Suprapubic skin (tissue), 4 donors: ENCODE measurements around the gene PFN3. TPM values are rescaled to one million over a fixed set of nuclear protein-coding genes. Genes with fewer than 3 reads are reported as not detected.

Experiments
- DNase-seq, 2 donors: peaks; one replicate each; pipeline ENCODE4 v3.0.0-alpha.2; 2019; ENCODE audit warnings: low spot score in 2 of 2
- H3K27ac ChIP-seq: fragments of 200-600 bp; sonication (generic); one replicate; pipeline ENCODE4 v1.5.1; 2019
- H3K27me3 ChIP-seq: fragments of 200-600 bp; sonication (generic); one replicate; pipeline ENCODE4 v1.5.1; 2019
- H3K36me3 ChIP-seq: fragments of 200-600 bp; sonication (generic); one replicate; pipeline ENCODE4 v1.5.1; 2019
- H3K4me1 ChIP-seq: fragments of 200-600 bp; sonication (generic); one replicate; pipeline ENCODE4 v1.5.1; 2019
- H3K4me3 ChIP-seq: fragments of 200-600 bp; sonication (generic); one replicate; pipeline ENCODE4 v1.5.1; 2019; ENCODE audit warnings: mild to moderate bottlenecking
- H3K9me3 ChIP-seq: fragments of 200-600 bp; sonication (generic); one replicate; pipeline ENCODE4 v1.5.1; 2019
- EP300 ChIP-seq: sonication (generic); formaldehyde crosslinking; IDR thresholded peaks from one replicate; pipeline ENCODE4 v1.6.1; 2017; ENCODE audit warnings: antibody characterized with exemption
- POLR2A ChIP-seq, 2 donors: fragments of 450-650 bp; IDR thresholded peaks; one replicate each; pipeline ENCODE4 v1.6.1; 2017; ENCODE audit warnings: antibody characterized with exemption in 2 of 2, mild to moderate bottlenecking in 2 of 2, moderate library complexity in 2 of 2
- POLR2AphosphoS5 ChIP-seq, 3 donors: sonication (generic); formaldehyde crosslinking; IDR thresholded peaks; one replicate each; pipeline ENCODE4 v1.6.1; 2017; ENCODE audit warnings: antibody characterized with exemption in 3 of 3
- WGBS: methylation state at CpG from one replicate; pipeline ENCODE4 v1.1.5; 2018; 5-methylcytosine and 5-hydroxymethylcytosine counted together
- total RNA-seq, 4 donors: library from RNA; depleted of rRNA; stranded (reverse); fragments of >200 nt; gene quantifications; one replicate each; pipeline ENCODE4 v1.1.0, GENCODE V29; 2016
- TF ChIP-seq, protein P1 (sequence below), 2 donors: fragments of 200-600 bp in 1 of 2; fragments of 450-650 bp in 1 of 2; sonication (generic) in 1 of 2; IDR thresholded peaks; one replicate each; pipeline ENCODE4 v1.5.1; 2016 to 2019; ENCODE audit warnings: antibody characterized with exemption in 2 of 2, mild to moderate bottlenecking in 1 of 2, moderate library complexity in 1 of 2

The PFN3 gene
- total RNA-seq, 4 donors from 2014 or later: not detected

DNA sequence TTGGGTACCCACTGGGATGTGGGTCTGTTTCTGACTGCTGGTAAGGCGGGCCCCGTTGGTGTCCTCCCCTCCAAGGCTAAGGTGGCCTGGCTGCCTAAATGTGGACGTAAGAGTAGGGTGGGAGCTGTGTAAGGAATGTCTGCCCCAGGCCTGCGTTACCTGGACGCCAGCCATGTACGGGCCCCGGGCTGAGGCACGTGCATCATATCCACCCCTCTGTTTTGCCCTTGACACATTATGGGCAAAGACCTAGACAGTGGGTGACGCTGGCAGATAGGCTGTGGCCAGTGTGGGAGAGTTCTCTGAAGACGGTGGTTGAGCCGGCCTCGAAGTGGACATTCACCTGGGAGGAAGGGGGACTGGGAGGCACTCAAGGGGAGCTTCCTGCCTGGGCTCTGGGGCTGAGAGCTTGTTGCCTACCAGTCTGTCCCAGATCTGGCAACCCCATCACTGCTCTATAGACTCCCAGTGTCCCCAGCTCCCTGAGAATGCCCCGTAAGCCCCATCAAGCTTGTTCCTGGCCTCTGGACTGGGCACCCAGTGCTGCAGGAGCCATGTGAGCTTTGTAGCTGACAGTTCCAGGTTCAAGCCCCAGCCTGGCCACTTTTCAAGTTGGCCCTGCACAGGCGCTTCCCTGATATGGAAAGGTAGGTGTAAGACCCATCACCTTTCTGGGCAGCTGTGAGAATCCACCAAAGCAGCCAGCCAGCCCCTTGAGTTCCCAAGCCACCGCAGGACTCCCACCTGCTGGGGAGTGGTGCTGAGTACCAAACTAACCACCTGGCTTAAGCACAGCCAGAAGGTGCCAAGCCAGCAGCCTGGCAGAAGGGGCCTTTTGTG is 42.9 kb upstream of the PFN3 start:
- no peaks in the 10 kb centered on the region for H3K9me3 ChIP-seq
- no peak overlapping the region for H3K27ac ChIP-seq
- no peak overlapping the region for H3K4me3 ChIP-seq
- H3K4me1 ChIP-seq: peaks cover 46% of the 10 kb centered on the region
- H3K36me3 ChIP-seq: peaks cover 21% of the 10 kb centered on the region
- TF ChIP-seq, protein P1, sequence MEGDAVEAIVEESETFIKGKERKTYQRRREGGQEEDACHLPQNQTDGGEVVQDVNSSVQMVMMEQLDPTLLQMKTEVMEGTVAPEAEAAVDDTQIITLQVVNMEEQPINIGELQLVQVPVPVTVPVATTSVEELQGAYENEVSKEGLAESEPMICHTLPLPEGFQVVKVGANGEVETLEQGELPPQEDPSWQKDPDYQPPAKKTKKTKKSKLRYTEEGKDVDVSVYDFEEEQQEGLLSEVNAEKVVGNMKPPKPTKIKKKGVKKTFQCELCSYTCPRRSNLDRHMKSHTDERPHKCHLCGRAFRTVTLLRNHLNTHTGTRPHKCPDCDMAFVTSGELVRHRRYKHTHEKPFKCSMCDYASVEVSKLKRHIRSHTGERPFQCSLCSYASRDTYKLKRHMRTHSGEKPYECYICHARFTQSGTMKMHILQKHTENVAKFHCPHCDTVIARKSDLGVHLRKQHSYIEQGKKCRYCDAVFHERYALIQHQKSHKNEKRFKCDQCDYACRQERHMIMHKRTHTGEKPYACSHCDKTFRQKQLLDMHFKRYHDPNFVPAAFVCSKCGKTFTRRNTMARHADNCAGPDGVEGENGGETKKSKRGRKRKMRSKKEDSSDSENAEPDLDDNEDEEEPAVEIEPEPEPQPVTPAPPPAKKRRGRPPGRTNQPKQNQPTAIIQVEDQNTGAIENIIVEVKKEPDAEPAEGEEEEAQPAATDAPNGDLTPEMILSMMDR (IDR thresholded peaks at IDR 0.05): no peak
- no peak for TF ChIP-seq POLR2A (IDR thresholded peaks at IDR 0.05)
- no peak for TF ChIP-seq POLR2AphosphoS5 (IDR thresholded peaks at IDR 0.05)
- TF ChIP-seq EP300: no peak
- WGBS: 47% methylated on average over 11 of the region's 15 CpGs
- DNase-seq: peak in 1 of 2 donors; percentile 66
- H3K27me3 ChIP-seq: no peaks in the 10 kb centered on the region

- H3K4me3 ChIP-seq: no peak overlapping the region
- H3K27me3 ChIP-seq: no peaks in the 10 kb centered on the region
- no peaks in the 10 kb centered on the region for H3K9me3 ChIP-seq
- peak in 1 of 2 donors; percentile 60 for DNase-seq
- H3K27ac ChIP-seq: no peak overlapping the region
- TF ChIP-seq EP300 (no peak), POLR2A (IDR thresholded peaks at IDR 0.05) (no peak), POLR2AphosphoS5 (IDR thresholded peaks at IDR 0.05) (no peak)
- TF ChIP-seq, protein P1 (IDR thresholded peaks at IDR 0.05): no peak
- peaks cover 29% of the 10 kb centered on the region for H3K36me3 ChIP-seq
- WGBS: 78% methylated on average over 18 of the region's 20 CpGs
- H3K4me1 ChIP-seq: peaks cover 35% of the 10 kb centered on the region
Observed at GRCh38 chr5:177442066-177442826, 41.8 kb upstream of the PFN3 start.

GRCh38 chr5:177440990-177441780 is 40.7 kb upstream of the PFN3 start:
- Histone ChIP-seq H3K9me3 (no peaks in the 10 kb centered on the region), H3K27ac (no peak overlapping the region), H3K36me3 (peaks cover 38% of the 10 kb centered on the region), H3K27me3 (no peaks in the 10 kb centered on the region), H3K4me1 (peaks cover 25% of the 10 kb centered on the region), H3K4me3 (no peak overlapping the region)
- 77% methylated on average over 16 of the region's 26 CpGs for WGBS
- TF ChIP-seq EP300 (no peak), POLR2A (IDR thresholded peaks at IDR 0.05) (no peak), POLR2AphosphoS5 (IDR thresholded peaks at IDR 0.05) (no peak)
- TF ChIP-seq, protein P1 (IDR thresholded peaks at IDR 0.05): no peak
- DNase-seq: peak in 1 of 2 donors; percentile 64

DNA sequence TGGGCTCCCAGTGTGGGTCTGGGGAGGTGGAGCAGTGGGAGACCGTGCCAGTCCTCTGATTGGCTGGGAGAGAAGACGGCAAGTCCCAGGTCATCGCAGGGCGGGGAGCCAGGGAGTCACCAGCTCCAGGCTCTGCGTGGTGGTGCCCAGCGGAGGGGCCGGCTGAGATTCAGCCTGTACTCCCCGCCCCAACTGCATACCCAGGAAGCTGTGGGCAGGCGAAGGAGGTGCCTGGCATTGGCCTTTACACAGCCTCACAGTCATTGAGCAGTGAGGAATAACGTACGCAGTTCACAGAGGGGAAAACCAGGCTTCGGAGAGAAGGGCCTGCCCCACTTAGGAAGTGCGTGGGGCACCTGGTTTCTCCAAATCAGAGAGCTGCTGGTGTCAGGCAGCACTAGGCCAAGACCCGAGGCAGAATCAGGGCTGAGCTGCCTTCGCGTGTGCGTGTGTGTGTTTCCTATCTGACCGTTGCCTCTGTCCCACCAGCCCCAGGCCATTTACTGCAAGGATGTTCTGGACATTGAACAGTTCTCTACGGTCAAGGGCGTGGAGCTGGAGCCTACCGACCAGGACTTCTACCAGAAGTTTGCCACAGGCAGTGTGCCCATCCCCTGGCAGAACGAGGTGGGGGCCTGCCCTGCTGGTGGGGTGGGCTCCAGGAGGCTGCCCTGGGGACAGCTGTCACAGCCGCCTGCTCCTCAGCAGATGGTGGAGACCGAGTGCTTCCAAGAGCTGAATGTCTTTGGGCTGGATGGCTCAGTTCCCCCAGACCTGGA is 39.9 kb upstream of the PFN3 start:
- no peaks in the 10 kb centered on the region for H3K9me3 ChIP-seq
- WGBS: 54% methylated on average over 7 of the region's 24 CpGs
- no peak overlapping the region for H3K4me3 ChIP-seq
- no peak for DNase-seq
- no peak overlapping the region for H3K27ac ChIP-seq
- H3K36me3 ChIP-seq: peaks cover 46% of the 10 kb centered on the region
- peaks cover 17% of the 10 kb centered on the region for H3K4me1 ChIP-seq
- TF ChIP-seq, protein P1 (IDR thresholded peaks at IDR 0.05): no peak
- TF ChIP-seq POLR2A (IDR thresholded peaks at IDR 0.05) (no peak), POLR2AphosphoS5 (IDR thresholded peaks at IDR 0.05) (no peak), EP300 (no peak)
- H3K27me3 ChIP-seq: no peaks in the 10 kb centered on the region
